Upper lobe of left lung (tissue), 6 donors: ENCODE data around the gene MYL6B. TPM values are rescaled to one million over a fixed set of nuclear protein-coding genes. Genes with fewer than 3 reads are reported as not detected.
A peak's percentile ranks its signal among the peaks of the same experiment; 100 is the strongest.

Source experiments
- ATAC-seq, 2 donors: fragments of 200-7000 bp; cut with Tn5 transposase; one replicate each; pipeline ENCODE4 v1.9.1; 2022; ENCODE audit warnings: mild to moderate bottlenecking in 2 of 2, moderate library complexity in 2 of 2; ENCODE audit not compliant: low FRiP score in 2 of 2
- DNase-seq, 2 donors: peaks; one replicate each; pipeline ENCODE4 v3.0.0-alpha.2; 2019 to 2020
- H3K27ac ChIP-seq, 4 donors: fragments of 200-600 bp; sonication (generic); one replicate each; pipeline ENCODE4 v1.5.1; 2016 to 2019
- H3K27me3 ChIP-seq, 4 donors: fragments of 200-600 bp; sonication (generic); one replicate each; pipeline ENCODE4 v1.5.1; 2017 to 2019
- H3K36me3 ChIP-seq, 4 donors: fragments of 200-600 bp; sonication (generic); one replicate each; pipeline ENCODE4 v1.5.1; 2016 to 2019
- H3K4me1 ChIP-seq, 4 donors: fragments of 200-600 bp; sonication (generic); one replicate each; pipeline ENCODE4 v1.5.1; 2018 to 2019
- H3K4me3 ChIP-seq, 4 donors: fragments of 200-600 bp; sonication (generic); one replicate each; pipeline ENCODE4 v1.5.1; 2017 to 2019; ENCODE audit warnings: mild to moderate bottlenecking in 2 of 4, moderate library complexity in 1 of 4
- H3K9me3 ChIP-seq, 4 donors: fragments of 200-600 bp; sonication (generic); one replicate each; pipeline ENCODE4 v1.5.1; 2018 to 2019
- EP300 ChIP-seq, 4 donors: sonication (generic); formaldehyde crosslinking; IDR thresholded peaks; one replicate each; pipeline ENCODE4 v1.5.1; 2017; ENCODE audit warnings: antibody characterized with exemption in 4 of 4, control low read depth in 2 of 4
- POLR2A ChIP-seq, 4 donors: fragments of 450-650 bp; IDR thresholded peaks; one replicate each; pipeline ENCODE4 v1.5.1; 2016 to 2017; ENCODE audit warnings: antibody characterized with exemption in 4 of 4, mild to moderate bottlenecking in 2 of 4
- POLR2AphosphoS5 ChIP-seq, 2 donors: sonication (generic); formaldehyde crosslinking; IDR thresholded peaks; one replicate each; pipeline ENCODE4 v1.5.1; 2017; ENCODE audit warnings: antibody characterized with exemption in 2 of 2
- WGBS, 2 donors: methylation state at CpG; one replicate each; pipeline ENCODE4 v1.1.5; 2017 to 2018; 5-methylcytosine and 5-hydroxymethylcytosine counted together
- total RNA-seq, 6 donors: library from RNA; depleted of rRNA in 4 of 6; stranded (reverse); fragments of >200 nt in 4 of 6; gene quantifications; one replicate each; pipeline versions ENCODE4 v1.1.0 to v1.2.1, GENCODE V29; 2016 to 2021
- TF ChIP-seq, protein P1 (sequence below), 6 experiments: fragments of 450-650 bp in 4 of 6; fragments of 200-600 bp in 2 of 6; sonication (generic) in 2 of 6; IDR thresholded peaks; one replicate each; pipeline ENCODE4 v1.5.1; 2016 to 2019; ENCODE audit warnings: antibody characterized with exemption in 6 of 6
- donor health status: DM: no; HTN: no; CAD: no; lungs with moderate emphysema.
- donor health status: DM: no; HTN: yes; CAD: no; lungs with severe emphysema.

The MYL6B gene
- total RNA-seq, 6 donors from 2014 or later: 10.5 to 38.4 (median 29.1) TPM

DNA sequence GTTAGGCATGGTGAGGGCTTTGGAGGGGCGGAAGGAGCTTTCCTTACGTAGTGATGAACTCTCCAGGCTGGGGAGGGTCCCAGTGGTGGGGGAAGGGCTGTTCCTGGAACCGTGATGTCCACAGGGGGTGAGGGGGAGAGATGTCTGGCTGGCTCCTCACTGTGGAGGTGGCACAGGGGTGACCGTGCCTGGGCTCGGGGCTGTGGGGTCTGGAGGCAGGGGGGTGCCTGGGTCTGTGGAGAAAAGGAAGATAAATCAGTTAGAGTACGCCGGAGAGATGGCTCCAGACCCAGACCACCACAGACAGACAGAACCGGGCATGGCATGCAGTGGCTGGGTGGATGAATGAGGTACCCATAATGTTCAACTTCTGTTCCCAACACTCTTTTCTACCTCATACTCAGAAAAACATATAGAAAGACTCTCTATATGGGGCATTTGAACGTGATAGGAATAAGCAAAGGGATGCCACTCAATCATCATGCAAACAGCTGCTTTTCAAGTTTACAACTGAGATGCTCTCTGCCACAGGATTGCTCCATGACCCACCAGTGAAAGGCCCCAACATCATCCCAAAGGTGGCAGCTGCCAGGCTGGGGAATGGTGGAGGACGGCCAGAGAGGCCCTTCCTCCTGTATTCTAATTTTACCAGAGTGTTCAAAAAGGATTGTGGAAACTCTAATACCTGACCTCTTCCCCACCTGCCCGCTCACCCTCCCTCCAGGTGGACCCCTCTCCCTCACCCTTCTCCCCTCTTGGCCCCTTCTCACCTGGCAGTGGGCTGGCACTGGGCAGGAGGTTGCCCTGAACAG is 11.4 kb downstream of the MYL6B start:
- 62% methylated on average over 11 of the region's 11 CpGs for WGBS, 2 donors
- Histone ChIP-seq H3K27ac (peak overlapping the region in 3 of 4 donors; percentile 43 to 97 (median 45)), H3K4me3 (no peak overlapping the region), H3K27me3 (no peaks in the 10 kb centered on the region), H3K4me1 (peaks cover 26 to 45% (median 33%) of the 10 kb centered on the region in 4 donors), H3K36me3 (peaks cover 64 to 96% (median 85%) of the 10 kb centered on the region in 4 donors), H3K9me3 (no peaks in the 10 kb centered on the region)
- ATAC-seq: peak in 1 of 2 donors; percentile 1
- TF ChIP-seq EP300 (IDR thresholded peaks at IDR 0.05) (no peak), POLR2AphosphoS5 (IDR thresholded peaks at IDR 0.05) (no peak), POLR2A (IDR thresholded peaks at IDR 0.05) (no peak)
- TF ChIP-seq, protein P1, sequence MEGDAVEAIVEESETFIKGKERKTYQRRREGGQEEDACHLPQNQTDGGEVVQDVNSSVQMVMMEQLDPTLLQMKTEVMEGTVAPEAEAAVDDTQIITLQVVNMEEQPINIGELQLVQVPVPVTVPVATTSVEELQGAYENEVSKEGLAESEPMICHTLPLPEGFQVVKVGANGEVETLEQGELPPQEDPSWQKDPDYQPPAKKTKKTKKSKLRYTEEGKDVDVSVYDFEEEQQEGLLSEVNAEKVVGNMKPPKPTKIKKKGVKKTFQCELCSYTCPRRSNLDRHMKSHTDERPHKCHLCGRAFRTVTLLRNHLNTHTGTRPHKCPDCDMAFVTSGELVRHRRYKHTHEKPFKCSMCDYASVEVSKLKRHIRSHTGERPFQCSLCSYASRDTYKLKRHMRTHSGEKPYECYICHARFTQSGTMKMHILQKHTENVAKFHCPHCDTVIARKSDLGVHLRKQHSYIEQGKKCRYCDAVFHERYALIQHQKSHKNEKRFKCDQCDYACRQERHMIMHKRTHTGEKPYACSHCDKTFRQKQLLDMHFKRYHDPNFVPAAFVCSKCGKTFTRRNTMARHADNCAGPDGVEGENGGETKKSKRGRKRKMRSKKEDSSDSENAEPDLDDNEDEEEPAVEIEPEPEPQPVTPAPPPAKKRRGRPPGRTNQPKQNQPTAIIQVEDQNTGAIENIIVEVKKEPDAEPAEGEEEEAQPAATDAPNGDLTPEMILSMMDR (IDR thresholded peaks at IDR 0.05): no peak
- DNase-seq: peak in 1 of 2 donors; percentile 57

DNA sequence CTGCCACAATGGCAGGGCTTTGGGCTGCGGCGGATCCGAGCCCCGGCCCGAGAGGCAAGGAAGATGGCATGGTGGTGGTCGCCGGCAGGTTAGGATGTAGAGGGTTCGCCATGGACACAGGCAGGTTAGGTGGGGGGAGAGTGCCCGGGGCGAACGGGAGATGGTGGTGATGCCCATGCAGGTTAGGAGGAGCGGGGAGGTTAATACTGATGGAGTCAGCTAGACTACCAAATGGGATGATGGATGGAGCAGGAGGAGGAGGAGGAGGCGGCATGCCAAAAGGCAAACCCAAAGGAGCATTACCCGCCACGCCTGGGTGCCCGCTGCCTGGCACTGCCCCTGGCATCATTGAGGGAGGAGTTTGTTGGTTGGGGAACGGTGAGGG is 11.9 kb downstream of the MYL6B start:
- Histone ChIP-seq H3K27me3 (no peaks in the 10 kb centered on the region), H3K4me3 (no peak overlapping the region), H3K4me1 (peaks cover 26 to 42% (median 33%) of the 10 kb centered on the region in 4 donors), H3K27ac (peak overlapping the region in 2 of 4 donors; percentile 6 to 97), H3K9me3 (no peaks in the 10 kb centered on the region), H3K36me3 (peaks cover 70 to 100% (median 90%) of the 10 kb centered on the region in 4 donors)
- TF ChIP-seq POLR2A (IDR thresholded peaks at IDR 0.05) (no peak), EP300 (IDR thresholded peaks at IDR 0.05) (no peak), POLR2AphosphoS5 (IDR thresholded peaks at IDR 0.05) (no peak)
- TF ChIP-seq, protein P1 (IDR thresholded peaks at IDR 0.05): no peak
- 88 to 91% methylated on average over 17 of the region's 17 CpGs for WGBS, 2 donors
- ATAC-seq: peak; percentile 2 to 5
- DNase-seq: peak in 1 of 2 donors; percentile 80

DNA sequence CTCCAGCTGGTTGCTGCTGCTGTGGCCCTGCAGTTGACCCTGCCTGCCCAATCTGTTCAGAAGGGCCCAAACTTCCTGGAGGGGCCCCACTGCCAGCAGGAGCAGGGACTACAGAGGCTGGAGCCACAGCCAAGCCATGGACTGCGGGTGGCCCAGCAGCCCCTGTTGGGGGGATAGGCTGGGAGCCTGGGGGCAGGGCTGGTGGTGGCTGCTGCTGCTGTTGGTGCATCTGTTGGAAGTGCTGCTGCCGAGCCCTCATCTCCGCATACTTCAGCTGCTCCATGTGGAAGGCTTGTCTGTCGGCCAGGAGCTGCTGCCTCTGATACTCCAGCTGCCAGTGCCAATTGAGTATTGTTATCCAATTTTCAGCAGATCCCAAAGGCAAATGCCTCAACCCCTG is 13.0 kb downstream of the MYL6B start:
- H3K9me3 ChIP-seq: no peaks in the 10 kb centered on the region
- no peaks in the 10 kb centered on the region for H3K27me3 ChIP-seq
- no peak overlapping the region for H3K4me3 ChIP-seq
- H3K27ac ChIP-seq: peak overlapping the region in 1 of 4 donors; percentile 2
- H3K4me1 ChIP-seq: peaks cover 16 to 32% (median 23%) of the 10 kb centered on the region in 4 donors
- ATAC-seq (no peak), DNase-seq (peak in 1 of 2 donors; percentile 63)
- H3K36me3 ChIP-seq: peaks cover 74 to 100% (median 91%) of the 10 kb centered on the region in 4 donors
- TF ChIP-seq POLR2AphosphoS5 (IDR thresholded peaks at IDR 0.05): no peak
- TF ChIP-seq, protein P1 (IDR thresholded peaks at IDR 0.05): no peak
- 75% methylated on average over 4 of the region's 4 CpGs; no CpG with 5 or more reads in 1 of the 2 donors for WGBS, 2 donors

DNA sequence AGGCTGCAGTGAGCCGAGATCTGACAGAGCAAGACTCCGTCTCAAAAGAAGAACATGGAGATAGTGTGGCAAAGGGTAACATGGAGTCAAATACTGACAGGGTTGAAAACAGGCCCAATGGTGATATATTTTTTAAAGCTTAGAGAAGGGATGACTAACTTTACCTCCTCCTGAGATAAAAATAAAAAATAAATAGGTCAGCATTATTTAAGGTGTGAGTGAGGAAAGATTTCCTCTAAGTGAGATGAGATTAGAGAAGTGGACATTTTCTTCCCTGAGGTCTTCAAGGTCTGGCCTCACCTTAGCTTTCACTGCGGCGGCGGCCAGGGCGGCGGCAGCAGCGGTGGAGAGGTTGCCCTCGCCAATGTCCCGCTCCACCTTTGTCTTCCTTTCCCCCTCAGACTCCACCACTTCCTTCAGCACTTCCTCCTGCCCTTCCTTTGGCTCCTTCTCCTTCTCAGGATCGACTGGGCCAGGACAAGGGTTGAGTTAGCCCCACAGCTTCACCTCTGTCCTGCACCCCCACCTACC is 16.9 kb downstream of the MYL6B start:
- Histone ChIP-seq H3K9me3 (no peaks in the 10 kb centered on the region), H3K36me3 (peaks cover 77 to 100% (median 89%) of the 10 kb centered on the region in 4 donors), H3K4me3 (no peak overlapping the region), H3K27ac (no peak overlapping the region), H3K27me3 (no peaks in the 10 kb centered on the region), H3K4me1 (no peaks in the 10 kb centered on the region)
- DNase-seq: peak in 1 of 2 donors; percentile 69
- TF ChIP-seq POLR2A (IDR thresholded peaks at IDR 0.05) (no peak), EP300 (IDR thresholded peaks at IDR 0.05) (no peak), POLR2AphosphoS5 (IDR thresholded peaks at IDR 0.05) (no peak)
- TF ChIP-seq, protein P1 (IDR thresholded peaks at IDR 0.05): no peak
- WGBS, 2 donors: 73 to 80% methylated on average over 11 of the region's 11 CpGs
- ATAC-seq: no peak
